Subcutaneous abdominal adipose tissue (tissue), 5 donors: ENCODE results near the gene APOM.

ENCODE experiments used
- H3K27ac ChIP-seq: one replicate; pipeline ENCODE4 v1.7.0; 2013; ENCODE audit warnings: low read depth, mild to moderate bottlenecking, inconsistent platforms, low read length, moderate library complexity
- H3K27me3 ChIP-seq, 5 donors: one replicate each; pipeline ENCODE4 v1.7.0; 2013; ENCODE audit warnings: low read length in 5 of 5, inconsistent platforms in 1 of 5; ENCODE audit not compliant: control insufficient read depth in 5 of 5, insufficient read depth in 4 of 5
- H3K36me3 ChIP-seq, 5 donors: one replicate each; pipeline ENCODE4 v1.7.0; 2013; ENCODE audit warnings: low read length in 5 of 5; ENCODE audit not compliant: control insufficient read depth in 5 of 5, insufficient read depth in 5 of 5
- H3K4me1 ChIP-seq, 5 donors: one replicate each; pipeline ENCODE4 v1.7.0; 2013; ENCODE audit warnings: low read length in 5 of 5, mild to moderate bottlenecking in 3 of 5, moderate library complexity in 1 of 5; ENCODE audit not compliant: control insufficient read depth in 5 of 5, insufficient read depth in 5 of 5
- H3K4me3 ChIP-seq, 5 donors: one replicate each; pipeline ENCODE4 v1.7.0; 2013; ENCODE audit warnings: low read length in 5 of 5, low read depth in 1 of 5
- H3K9ac ChIP-seq, 5 donors: one replicate each; pipeline ENCODE4 v1.7.0; 2013; ENCODE audit warnings: low read length in 5 of 5, mild to moderate bottlenecking in 4 of 5, moderate library complexity in 3 of 5
- H3K9me3 ChIP-seq, 5 donors: one replicate each; pipeline ENCODE4 v1.7.0; 2013; ENCODE audit warnings: low read length in 5 of 5; ENCODE audit not compliant: control insufficient read depth in 5 of 5
- donor health status: healthy.
- donor health status: healthy.
- donor health status: healthy.
- donor health status: healthy.
- donor health status: healthy.

The APOM gene

GRCh38 chr6:31630177-31630934 is 25.3 kb upstream of the APOM start:
- Histone ChIP-seq H3K27ac (no peak overlapping the region), H3K9ac (no peak overlapping the region), H3K36me3 (peaks cover 11 to 100% (median 100%) of the 10 kb centered on the region in 5 donors), H3K9me3 (no peaks in the 10 kb centered on the region), H3K4me1 (peaks cover 1 to 27% (median 12%) of the 10 kb centered on the region in 5 donors), H3K27me3 (no peaks in the 10 kb centered on the region), H3K4me3 (no peak overlapping the region)

- H3K9me3 ChIP-seq: no peaks in the 10 kb centered on the region
- no peak overlapping the region for H3K9ac ChIP-seq
- peaks cover 11 to 100% (median 100%) of the 10 kb centered on the region in 5 donors for H3K36me3 ChIP-seq
- peaks cover 1 to 29% (median 13%) of the 10 kb centered on the region in 5 donors for H3K4me1 ChIP-seq
- H3K27me3 ChIP-seq: no peaks in the 10 kb centered on the region
- H3K4me3 ChIP-seq: no peak overlapping the region
- H3K27ac ChIP-seq: no peak overlapping the region
These were observed 24.5 kb upstream of the APOM start for GRCh38 chr6:31631209-31631608.

GRCh38 chr6:31631681-31632278 is 23.9 kb upstream of the APOM start:
- H3K27ac ChIP-seq: no peak overlapping the region
- H3K9ac ChIP-seq: no peak overlapping the region
- H3K4me3 ChIP-seq: no peak overlapping the region
- no peaks in the 10 kb centered on the region for H3K9me3 ChIP-seq
- no peaks in the 10 kb centered on the region for H3K27me3 ChIP-seq
- H3K4me1 ChIP-seq: peaks cover 1 to 29% (median 13%) of the 10 kb centered on the region in 5 donors
- H3K36me3 ChIP-seq: peaks cover 11 to 100% (median 100%) of the 10 kb centered on the region in 5 donors

- Histone ChIP-seq H3K9me3 (no peaks in the 10 kb centered on the region), H3K36me3 (peaks cover 8 to 100% (median 99%) of the 10 kb centered on the region in 5 donors), H3K27ac (no peak overlapping the region)
These were observed 23.3 kb upstream of the APOM start for GRCh38 chr6:31632279-31632946.

GRCh38 chr6:31633447-31633846 is 22.2 kb upstream of the APOM start:
- peaks cover 1 to 29% (median 13%) of the 10 kb centered on the region in 5 donors for H3K4me1 ChIP-seq
- no peak overlapping the region for H3K9ac ChIP-seq
- no peaks in the 10 kb centered on the region for H3K27me3 ChIP-seq
- no peaks in the 10 kb centered on the region for H3K9me3 ChIP-seq
- H3K27ac ChIP-seq: no peak overlapping the region
- peaks cover 10 to 98% (median 96%) of the 10 kb centered on the region in 5 donors for H3K36me3 ChIP-seq
- no peak overlapping the region for H3K4me3 ChIP-seq

More at GRCh38 chr6:31632279-31632946, 23.3 kb upstream of the APOM start:
- Histone ChIP-seq H3K9ac (no peak overlapping the region), H3K27me3 (no peaks in the 10 kb centered on the region), H3K4me1 (peaks cover 1 to 29% (median 13%) of the 10 kb centered on the region in 5 donors), H3K4me3 (no peak overlapping the region)

GRCh38 chr6:31634131-31634530 is 21.6 kb upstream of the APOM start:
- no peaks in the 10 kb centered on the region for H3K9me3 ChIP-seq
- H3K27me3 ChIP-seq: no peaks in the 10 kb centered on the region
- no peak overlapping the region for H3K4me3 ChIP-seq
- H3K9ac ChIP-seq: peak overlapping the region in 1 of 5 donors; percentile 44
- no peak overlapping the region for H3K27ac ChIP-seq
- H3K4me1 ChIP-seq: peaks cover 1 to 29% (median 13%) of the 10 kb centered on the region in 5 donors
- peaks cover 7 to 97% (median 95%) of the 10 kb centered on the region in 5 donors for H3K36me3 ChIP-seq

- H3K27me3 ChIP-seq: no peaks in the 10 kb centered on the region
- H3K27ac ChIP-seq: no peak overlapping the region
- H3K4me1 ChIP-seq: peaks cover 1 to 29% (median 13%) of the 10 kb centered on the region in 5 donors
These were observed 20.6 kb upstream of the APOM start for GRCh38 chr6:31634969-31635575.

GRCh38 chr6:31636698-31637596 is 18.7 kb upstream of the APOM start:
- H3K36me3 ChIP-seq: peaks cover 9 to 97% (median 94%) of the 10 kb centered on the region in 5 donors
- H3K27ac ChIP-seq: no peak overlapping the region
- no peak overlapping the region for H3K9ac ChIP-seq
- no peak overlapping the region for H3K4me3 ChIP-seq
- H3K9me3 ChIP-seq: no peaks in the 10 kb centered on the region
- H3K4me1 ChIP-seq: peaks cover 1 to 29% (median 13%) of the 10 kb centered on the region in 5 donors
- H3K27me3 ChIP-seq: no peaks in the 10 kb centered on the region

More at GRCh38 chr6:31634969-31635575, 20.6 kb upstream of the APOM start:
- Histone ChIP-seq H3K9ac (no peak overlapping the region), H3K36me3 (peaks cover 9 to 97% (median 94%) of the 10 kb centered on the region in 5 donors), H3K4me3 (no peak overlapping the region), H3K9me3 (no peaks in the 10 kb centered on the region)

GRCh38 chr6:31639043-31639442 is 16.7 kb upstream of the APOM start:
- H3K9me3 ChIP-seq: no peaks in the 10 kb centered on the region
- H3K27me3 ChIP-seq: no peaks in the 10 kb centered on the region
- H3K27ac ChIP-seq: no peak overlapping the region
- no peak overlapping the region for H3K9ac ChIP-seq
- H3K4me1 ChIP-seq: peaks cover 1 to 15% (median 12%) of the 10 kb centered on the region in 5 donors
- H3K36me3 ChIP-seq: peaks cover 12 to 95% (median 92%) of the 10 kb centered on the region in 5 donors
- no peak overlapping the region for H3K4me3 ChIP-seq
